Measurements from ENCODE around the gene RASL10A.

The RASL10A gene

DNA sequence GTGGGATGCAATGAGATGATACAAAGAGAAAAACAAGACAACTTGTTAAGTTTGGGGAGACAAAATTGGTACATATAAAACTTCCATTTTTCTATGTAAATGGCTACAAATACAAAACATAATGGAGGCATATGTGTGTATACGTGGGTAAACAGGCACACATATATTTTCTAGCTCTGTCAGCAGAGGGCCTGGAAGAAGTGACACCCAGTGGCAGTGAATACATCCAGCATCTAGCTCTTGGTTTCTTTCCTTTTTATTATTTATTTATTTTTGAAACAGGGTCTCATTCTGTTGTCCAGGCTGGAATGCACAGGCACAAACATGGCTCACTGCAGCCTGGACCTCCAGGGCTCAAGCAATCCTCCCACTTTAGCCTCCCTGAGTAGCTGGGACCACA is 5.0 kb upstream of the RASL10A start:
- Histone ChIP-seq H2BK12ac (ENCODE audit: low read length) (no peak overlapping the region), H3K79me2 (ENCODE audit: control insufficient read depth, insufficient read depth, low read length, poor library complexity) (no peaks in the 10 kb centered on the region), H3K9ac (ENCODE audit: low read length) (no peak overlapping the region), H3K4me1 (ENCODE audit: control insufficient read depth in 1 of 2, insufficient read depth in 2 of 2, low read length in 2 of 2) (no peaks in the 10 kb centered on the region), H2AK5ac (ENCODE audit: low read length) (no peak overlapping the region), H3K14ac (ENCODE audit: low read length) (no peak overlapping the region), H4K91ac (ENCODE audit: low read depth, low read length) (no peak overlapping the region), H4K12ac (ENCODE audit: low read depth, low read length) (no peak overlapping the region), H3K27ac (ENCODE audit: low read depth, low read length) (no peak overlapping the region), H3K4ac (ENCODE audit: low read depth, low read length) (no peak overlapping the region), H2AFZ (ENCODE audit: insufficient read depth, low read length, poor library complexity) (no peak overlapping the region), H3K79me1 (ENCODE audit: low read length) (no peaks in the 10 kb centered on the region), H3K36me3 (ENCODE audit: control insufficient read depth in 1 of 2, insufficient read depth in 2 of 2, low read length in 2 of 2) (no peaks in the 10 kb centered on the region), H3K27me3 (ENCODE audit: insufficient read depth, low read length) (peaks cover 6% of the 10 kb centered on the region), H3K23ac (ENCODE audit: low read length) (no peak overlapping the region), H4K8ac (ENCODE audit: low read depth, low read length) (no peak overlapping the region), H3K4me2 (ENCODE audit: low read length) (no peak overlapping the region), H2BK5ac (ENCODE audit: low read depth, low read length, poor library complexity) (no peak overlapping the region), H2BK120ac (ENCODE audit: insufficient read depth, low read length, poor library complexity) (no peak overlapping the region), H3K18ac (ENCODE audit: low read length) (no peak overlapping the region), H3K9me3 (ENCODE audit: insufficient read depth, low read depth, low read length) (no peaks in the 10 kb centered on the region), H3K4me3 (ENCODE audit: low read depth, low read length) (no peak overlapping the region)
- no peak for DNase-seq
- WGBS (ENCODE audit: extremely low coverage, insufficient coverage, insufficient read length), result no CpG with 5 or more reads among the region's 1 CpG

DNA sequence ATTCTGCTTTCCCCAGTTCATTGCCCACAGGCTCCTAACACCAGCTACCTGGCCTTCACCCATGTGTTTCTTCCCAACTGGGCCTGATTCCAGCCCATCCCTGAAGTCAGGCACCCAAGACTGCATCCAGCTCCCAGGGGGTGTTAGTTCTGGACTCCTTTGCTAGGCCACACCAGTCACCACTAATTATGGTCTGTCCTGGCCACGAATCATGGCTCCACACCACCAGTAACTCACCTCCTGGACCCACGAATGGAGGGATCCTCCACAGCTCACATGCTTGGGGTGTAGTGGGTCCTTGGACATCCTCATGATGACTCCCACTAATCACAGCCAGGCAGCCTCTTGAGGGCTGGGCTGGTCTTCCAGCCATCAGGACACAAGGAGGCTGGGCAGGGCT is 3.6 kb upstream of the RASL10A start:
- Histone ChIP-seq H3K36me3 (ENCODE audit: control insufficient read depth in 1 of 2, insufficient read depth in 2 of 2, low read length in 2 of 2) (no peaks in the 10 kb centered on the region), H3K4ac (ENCODE audit: low read depth, low read length) (no peak overlapping the region), H3K9ac (ENCODE audit: low read length) (no peak overlapping the region), H4K91ac (ENCODE audit: low read depth, low read length) (no peak overlapping the region), H2BK120ac (ENCODE audit: insufficient read depth, low read length, poor library complexity) (no peak overlapping the region), H2AFZ (ENCODE audit: insufficient read depth, low read length, poor library complexity) (no peak overlapping the region), H3K14ac (ENCODE audit: low read length) (no peak overlapping the region), H3K4me3 (ENCODE audit: low read depth, low read length) (no peak overlapping the region), H3K79me1 (ENCODE audit: low read length) (no peaks in the 10 kb centered on the region), H3K18ac (ENCODE audit: low read length) (no peak overlapping the region), H4K8ac (ENCODE audit: low read depth, low read length) (no peak overlapping the region), H3K4me2 (ENCODE audit: low read length) (no peak overlapping the region), H2BK12ac (ENCODE audit: low read length) (no peak overlapping the region), H3K23ac (ENCODE audit: low read length) (no peak overlapping the region), H3K9me3 (ENCODE audit: insufficient read depth, low read depth, low read length) (no peaks in the 10 kb centered on the region), H3K27me3 (ENCODE audit: insufficient read depth, low read length) (peaks cover 21% of the 10 kb centered on the region), H3K27ac (ENCODE audit: low read depth, low read length) (no peak overlapping the region), H3K4me1 (ENCODE audit: control insufficient read depth in 1 of 2, insufficient read depth in 2 of 2, low read length in 2 of 2) (peaks cover 4 to 9% of the 10 kb centered on the region in 2 experiments), H4K12ac (ENCODE audit: low read depth, low read length) (no peak overlapping the region), H3K79me2 (ENCODE audit: control insufficient read depth, insufficient read depth, low read length, poor library complexity) (no peaks in the 10 kb centered on the region), H2AK5ac (ENCODE audit: low read length) (no peak overlapping the region), H2BK5ac (ENCODE audit: low read depth, low read length, poor library complexity) (no peak overlapping the region)
- WGBS (ENCODE audit: extremely low coverage, insufficient coverage, insufficient read length), result no CpG with 5 or more reads among the region's 2 CpGs
- no peak for DNase-seq

- Histone ChIP-seq H3K27me3 (ENCODE audit: insufficient read depth, low read length) (peaks cover 31% of the 10 kb centered on the region), H2AFZ (ENCODE audit: insufficient read depth, low read length, poor library complexity) (no peak overlapping the region)
Observed at GRCh38 chr22:29317827-29318454, 2.4 kb upstream of the RASL10A start.

DNA sequence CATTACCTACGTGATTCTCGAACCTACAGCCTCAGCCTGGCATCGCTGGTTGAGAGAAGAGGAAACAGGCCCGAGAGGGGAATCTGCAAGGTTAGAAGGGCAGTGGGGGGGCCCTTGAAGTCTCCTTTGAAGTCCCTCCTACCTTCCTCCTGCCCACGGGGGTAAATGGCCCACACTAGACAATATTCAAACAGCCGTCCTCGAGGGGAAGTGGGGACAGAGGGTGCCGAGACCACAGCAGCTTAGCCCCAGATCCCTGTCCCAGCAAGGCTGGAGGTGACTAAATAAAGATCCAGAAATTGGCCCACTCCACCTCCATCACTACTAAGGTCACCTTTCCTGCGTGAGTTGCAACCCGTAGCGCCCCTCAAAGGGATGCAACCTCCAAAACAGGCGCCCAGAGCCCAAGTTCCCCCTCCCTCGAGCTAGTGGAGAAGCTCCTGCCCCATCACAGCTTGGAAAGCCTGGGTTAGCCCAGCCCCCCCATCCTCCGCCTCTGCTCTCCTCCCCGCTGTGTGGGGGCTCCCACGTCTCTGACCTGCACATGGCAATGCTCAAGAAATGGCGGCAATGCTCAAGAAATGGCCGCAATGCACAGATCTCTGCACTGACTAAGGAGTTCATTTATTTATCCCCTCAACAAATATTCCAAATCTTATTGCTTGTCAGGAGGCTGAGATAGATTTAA is 788 bp upstream of the RASL10A start:
- Histone ChIP-seq H3K36me3 (ENCODE audit: control insufficient read depth in 1 of 2, insufficient read depth in 2 of 2, low read length in 2 of 2) (peaks cover 7 to 9% of the 10 kb centered on the region in 2 experiments), H2BK5ac (ENCODE audit: low read depth, low read length, poor library complexity) (no peak overlapping the region), H2AFZ (ENCODE audit: insufficient read depth, low read length, poor library complexity) (no peak overlapping the region), H3K4me1 (ENCODE audit: control insufficient read depth in 1 of 2, insufficient read depth in 2 of 2, low read length in 2 of 2) (peaks cover 4 to 9% of the 10 kb centered on the region in 2 experiments), H3K79me1 (ENCODE audit: low read length) (no peaks in the 10 kb centered on the region), H3K9me3 (ENCODE audit: insufficient read depth, low read depth, low read length) (peaks cover 3% of the 10 kb centered on the region), H2BK120ac (ENCODE audit: insufficient read depth, low read length, poor library complexity) (no peak overlapping the region), H4K91ac (ENCODE audit: low read depth, low read length) (no peak overlapping the region), H4K12ac (ENCODE audit: low read depth, low read length) (no peak overlapping the region), H3K79me2 (ENCODE audit: control insufficient read depth, insufficient read depth, low read length, poor library complexity) (no peaks in the 10 kb centered on the region), H3K4ac (ENCODE audit: low read depth, low read length) (no peak overlapping the region), H2BK12ac (ENCODE audit: low read length) (no peak overlapping the region), H3K23ac (ENCODE audit: low read length) (no peak overlapping the region), H3K27me3 (ENCODE audit: insufficient read depth, low read length) (peaks cover 31% of the 10 kb centered on the region), H3K27ac (ENCODE audit: low read depth, low read length) (no peak overlapping the region), H3K18ac (ENCODE audit: low read length) (no peak overlapping the region), H3K4me2 (ENCODE audit: low read length) (peak overlapping the region; percentile 72), H2AK5ac (ENCODE audit: low read length) (no peak overlapping the region), H4K8ac (ENCODE audit: low read depth, low read length) (no peak overlapping the region), H3K9ac (ENCODE audit: low read length) (no peak overlapping the region), H3K4me3 (ENCODE audit: low read depth, low read length) (no peak overlapping the region), H3K14ac (ENCODE audit: low read length) (no peak overlapping the region)
- no CpG with 5 or more reads among the region's 18 CpGs for WGBS (ENCODE audit: extremely low coverage, insufficient coverage, insufficient read length)
- no peak for DNase-seq

More at GRCh38 chr22:29317827-29318454, 2.4 kb upstream of the RASL10A start:
- no peaks in the 10 kb centered on the region for H3K79me2 ChIP-seq (ENCODE audit: control insufficient read depth, insufficient read depth, low read length, poor library complexity)
- no peak overlapping the region for H3K18ac ChIP-seq (ENCODE audit: low read length)
- no peak overlapping the region for H3K9ac ChIP-seq (ENCODE audit: low read length)
- H2BK12ac ChIP-seq (ENCODE audit: low read length), result no peak overlapping the region
- no peak overlapping the region for H4K8ac ChIP-seq (ENCODE audit: low read depth, low read length)
- peaks cover 4 to 9% of the 10 kb centered on the region in 2 experiments for H3K4me1 ChIP-seq (ENCODE audit: control insufficient read depth in 1 of 2, insufficient read depth in 2 of 2, low read length in 2 of 2)
- no peak overlapping the region for H2BK5ac ChIP-seq (ENCODE audit: low read depth, low read length, poor library complexity)
- no peaks in the 10 kb centered on the region for H3K36me3 ChIP-seq (ENCODE audit: control insufficient read depth in 1 of 2, insufficient read depth in 2 of 2, low read length in 2 of 2)
- H3K9me3 ChIP-seq (ENCODE audit: insufficient read depth, low read depth, low read length), result peaks cover 3% of the 10 kb centered on the region
- no peak overlapping the region for H3K4me2 ChIP-seq (ENCODE audit: low read length)
- WGBS (ENCODE audit: extremely low coverage, insufficient coverage, insufficient read length), result no CpG with 5 or more reads among the region's 18 CpGs
- no peak overlapping the region for H3K4me3 ChIP-seq (ENCODE audit: low read depth, low read length)
- no peak for DNase-seq
- no peak overlapping the region for H3K4ac ChIP-seq (ENCODE audit: low read depth, low read length)
- no peak overlapping the region for H2BK120ac ChIP-seq (ENCODE audit: insufficient read depth, low read length, poor library complexity)
- no peak overlapping the region for H3K23ac ChIP-seq (ENCODE audit: low read length)
- H4K12ac ChIP-seq (ENCODE audit: low read depth, low read length), result no peak overlapping the region
- no peak overlapping the region for H3K27ac ChIP-seq (ENCODE audit: low read depth, low read length)
- no peak overlapping the region for H3K14ac ChIP-seq (ENCODE audit: low read length)
- no peak overlapping the region for H2AK5ac ChIP-seq (ENCODE audit: low read length)
- H3K79me1 ChIP-seq (ENCODE audit: low read length), result no peaks in the 10 kb centered on the region
- H4K91ac ChIP-seq (ENCODE audit: low read depth, low read length), result no peak overlapping the region
